Measurements from ENCODE around the gene TMA16.

- peak in 1 of 6 experiments; percentile 13 for TF ChIP-seq CTCF (IDR thresholded peaks at IDR 0.05)
- no peak for TF ChIP-seq EP300 (IDR thresholded peaks at IDR 0.05)
Observed at GRCh38 chr4:163494360-163495241, at the start of gene TMA16.

Data from upper lobe of left lung (tissue), 4 donors.